Endothelial cell of umbilical vein (primary cell): ENCODE data around the gene C1orf116. TPM values are rescaled to one million over a fixed set of nuclear protein-coding genes. Genes with fewer than 3 reads are reported as not detected.

ENCODE experiments used
- BruUV-seq: library from RNA; stranded (reverse); fragments of 400-500 nt; replicated peaks from 2 replicates; lab custom pipeline; 2021; lab: Mats Ljungman, UMichigan
- CTCF ChIA-PET: fragments of 300-600, 350-600 bp; sonication (Branson Sonifier 250); formaldehyde crosslinking; loops from one replicate; lab custom pipeline; 2021; ENCODE audit warnings: antibody characterized with exemption, inconsistent platforms; lab: Charles Lee
- POLR2A ChIA-PET: fragments of 300-600, 350-600 bp; sonication (Branson Sonifier 250); formaldehyde crosslinking; loops from one replicate; lab custom pipeline; 2021; ENCODE audit warnings: antibody characterized with exemption, inconsistent platforms; lab: Charles Lee
- DNase-seq: peaks from one replicate; pipeline ENCODE4 v3.0.0-alpha.2; 2011; ENCODE audit warnings: low read depth, low spot score
- FAIRE-seq: peaks from 2 replicates; lab custom pipeline; 2011; peaks lifted over from hg19 to GRCh38; lab: Jason Lieb, UNC
- H2AFZ ChIP-seq: 2 replicates; pipeline ENCODE4 v1.6.0; 2012; ENCODE audit warnings: low read depth, low read length, control low read depth, inconsistent platforms
- H3K27ac ChIP-seq: 2 replicates; pipeline ENCODE4 v1.5.1; 2011; ENCODE audit warnings: low read depth, mild to moderate bottlenecking, control low read depth, low read length, moderate library complexity; ENCODE audit not compliant: insufficient read depth
- H3K27me3 ChIP-seq, 2 experiments: 2 replicates each; pipeline versions ENCODE4 v1.6.0 to v1.6.1; 2011; ENCODE audit warnings: low read length in 2 of 2, mixed read lengths in 1 of 2; ENCODE audit not compliant: control insufficient read depth in 2 of 2, insufficient read depth in 2 of 2
- H3K36me3 ChIP-seq, 2 experiments: 2 replicates in 1 of 2; 3 replicates in 1 of 2; pipeline ENCODE4 v1.5.1; 2011; ENCODE audit warnings: low read length in 2 of 2, mild to moderate bottlenecking in 1 of 2, moderate library complexity in 1 of 2; ENCODE audit not compliant: control insufficient read depth in 2 of 2, insufficient read depth in 2 of 2; ENCODE audit errors: extremely low read depth in 1 of 2
- H3K4me1 ChIP-seq: 3 replicates; pipeline ENCODE4 v1.5.1; 2011; ENCODE audit warnings: mild to moderate bottlenecking, low read length; ENCODE audit not compliant: control insufficient read depth, insufficient read depth; ENCODE audit errors: extremely low read depth
- H3K4me2 ChIP-seq: 2 replicates; pipeline ENCODE4 v1.6.1; 2011; ENCODE audit warnings: low read length, control low read depth, mixed read lengths; ENCODE audit not compliant: insufficient read depth
- H3K4me3 ChIP-seq, 3 experiments: fragments of 200-600 bp in 1 of 3; sonication (generic), shearing (Covaris generic) in 1 of 3; replicated peaks in 1 of 3; 2 replicates each; pipeline ENCODE4 v1.5.1; 2011 to 2016; ENCODE audit warnings: control low read depth in 3 of 3, low read length in 3 of 3, mild to moderate bottlenecking in 2 of 3, inconsistent platforms in 1 of 3, low read depth in 1 of 3, moderate library complexity in 1 of 3; ENCODE audit not compliant: insufficient read depth in 1 of 3
- H3K79me2 ChIP-seq: 2 replicates; pipeline ENCODE4 v1.6.0; 2012; ENCODE audit warnings: low read length, inconsistent platforms; ENCODE audit not compliant: control insufficient read depth, insufficient read depth
- H3K9ac ChIP-seq: replicated peaks from 2 replicates; pipeline ENCODE3; 2011; ENCODE audit warnings: low read length, control low read depth; ENCODE audit not compliant: insufficient read depth; ENCODE audit errors: extremely low read depth
- H3K9me1 ChIP-seq: replicated peaks from 3 replicates; pipeline ENCODE4 v1.6.0; 2011; ENCODE audit warnings: mild to moderate bottlenecking, low read length; ENCODE audit not compliant: control insufficient read depth, insufficient read depth; ENCODE audit errors: extremely low read depth
- H3K9me3 ChIP-seq: replicated peaks from 2 replicates; pipeline ENCODE4 v1.5.1; 2012; ENCODE audit warnings: low read length, inconsistent platforms; ENCODE audit not compliant: control insufficient read depth, insufficient read depth
- H4K20me1 ChIP-seq: replicated peaks from 2 replicates; pipeline ENCODE3; 2011; ENCODE audit warnings: mild to moderate bottlenecking, low read length; ENCODE audit not compliant: control insufficient read depth, insufficient read depth; ENCODE audit errors: extremely low read depth
- EZH2 ChIP-seq: IDR thresholded peaks from 2 replicates; pipeline ENCODE4 v1.6.1; 2012; ENCODE audit warnings: borderline replicate concordance, low read depth, mild to moderate bottlenecking, moderate library complexity, low read length, inconsistent platforms; ENCODE audit not compliant: severe bottlenecking
- FOS ChIP-seq: IDR thresholded peaks from 2 replicates; pipeline ENCODE4 v1.6.1; 2011; ENCODE audit warnings: mild to moderate bottlenecking, low read length, moderate library complexity, borderline replicate concordance; ENCODE audit not compliant: insufficient read depth
- GATA2 ChIP-seq: IDR thresholded peaks from 2 replicates; pipeline ENCODE4 v1.7.0; 2011; ENCODE audit warnings: low read depth, mild to moderate bottlenecking, moderate library complexity, mixed read lengths, low read length; ENCODE audit not compliant: insufficient read length, insufficient read depth
- JUN ChIP-seq: IDR thresholded peaks from 2 replicates; pipeline ENCODE4 v1.6.1; 2011; ENCODE audit warnings: borderline replicate concordance, low read depth; ENCODE audit not compliant: insufficient read length, insufficient read depth
- MAX ChIP-seq: IDR thresholded peaks from 2 replicates; pipeline ENCODE4 v1.6.1; 2011; ENCODE audit not compliant: insufficient read depth, insufficient read length
- MYC ChIP-seq: IDR thresholded peaks from one replicate; pipeline ENCODE4 v1.6.1; 2011; ENCODE audit warnings: mild to moderate bottlenecking, low read depth, low read length
- POLR2A ChIP-seq: IDR thresholded peaks from 2 replicates; pipeline ENCODE4 v1.6.1; 2012; ENCODE audit warnings: low read depth, mild to moderate bottlenecking, control low read depth, low read length
- POLR2AphosphoS5 ChIP-seq: IDR thresholded peaks from 2 replicates; pipeline ENCODE4 v1.6.1; 2012; ENCODE audit warnings: low read depth, mild to moderate bottlenecking, control low read depth, low read length, moderate library complexity; ENCODE audit not compliant: insufficient read depth
- dilution Hi-C: fragments of 300-500 bp; cut with MboI; formaldehyde crosslinking; loops from one replicate; pipeline ENCODE4 v1.15.0; 2019; ENCODE audit warnings: low sequenced_read_pairs; ENCODE audit not compliant: extremely low pct_ligation_motif_present
- intact Hi-C: fragments of 100-400 bp; cut with micrococcal nuclease; formaldehyde crosslinking; loops from one replicate; pipeline ENCODE4 v1.10.0; 2022
- polyA plus RNA-seq, 4 experiments: library from polyadenylated mRNA; depleted of rRNA in 3 of 4; stranded (reverse) in 3 of 4; unstranded in 1 of 4; fragments of >200 nt; gene quantifications; 2 replicates each; pipeline versions ENCODE4 v1.2.1 to v1.2.3, GENCODE V29; 2011 to 2012; ENCODE audit warnings: missing spikeins in 1 of 4
- total RNA-seq: library from RNA; stranded (reverse); gene quantifications from 2 replicates; pipeline ENCODE4 v1.2.3, GENCODE V29; 2021

Gene C1orf116
- total and polyA plus RNA-seq, 2 donors (not counting 3 experiments of a cell fraction or from before 2014, with no cell fraction given), result 0.07 TPM; not detected in 1

GRCh38 chr1:207001492-207002245, 30.9 kb downstream of the C1orf116 start:
- Histone ChIP-seq H3K9me1 (no peaks in the 10 kb centered on the region), H3K9me3 (no peaks in the 10 kb centered on the region), H3K27ac (no peak overlapping the region), H3K4me2 (no peak overlapping the region), H3K4me1 (no peaks in the 10 kb centered on the region), H3K27me3 (peaks cover 0 to 1% of the 10 kb centered on the region in 2 experiments), H3K36me3 (no peaks in the 10 kb centered on the region), H2AFZ (no peak overlapping the region), H4K20me1 (no peaks in the 10 kb centered on the region), H3K79me2 (no peaks in the 10 kb centered on the region), H3K4me3 (no peak overlapping the region), H3K9ac (no peak overlapping the region)
- no peak for DNase-seq
- no TSS peak for BruUV-seq
- dilution Hi-C loops, result no loop called here
- no peak for FAIRE-seq
- intact Hi-C loops, result no loop called here
- TF ChIP-seq MYC (no peak), POLR2A (no peak), JUN (no peak), POLR2AphosphoS5 (no peak), EZH2 (no peak), GATA2 (no peak), FOS (no peak), MAX (no peak)
- POLR2A ChIA-PET, result no interaction called here
- CTCF ChIA-PET, result no interaction called here
